ENCODE data around the gene KRT16. TPM values are rescaled to one million over a fixed set of nuclear protein-coding genes. Genes with fewer than 3 reads are reported as not detected.

Gene KRT16
- total and polyA plus RNA-seq, 10 of the 15 experiments (the other 5 are each of a cell fraction or from before 2014, with no cell fraction given), result 0.07 TPM; not detected in 9

- H3K4me3 ChIP-seq, result no peak overlapping the region
- intact Hi-C loops (cut with micrococcal nuclease; ENCODE audit: unreplicated experiment), result loop anchor here (5.0 kb wide), 3 partner anchors 738 to 848 kb away; no protein-coding TSS in a partner anchor
- CTCF ChIA-PET, result interaction anchor here (0.6 to 11.8 kb wide), 15 partner anchors 13 to 1213 kb away, joined by 3 to 420 read pairs (median 8); partner anchors contain the start of gene EIF1
- no peak overlapping the region for H3K27ac ChIP-seq (ENCODE audit: control insufficient read depth, insufficient read depth)
- DNase-seq (ENCODE audit: low read depth, low spot score), result no peak
- H3K4me2 ChIP-seq (ENCODE audit: control insufficient read depth, insufficient read depth), result no peak overlapping the region
- SMC1A ChIA-PET (ENCODE audit: uncharacterized antibody, unreplicated experiment), result interaction anchor here (0.6 to 4.8 kb wide), 9 partner anchors 8 to 1170 kb away, joined by 3 to 62 read pairs (median 8); no protein-coding TSS in a partner anchor
- H3K79me2 ChIP-seq (ENCODE audit: control insufficient read depth, insufficient read depth, low read length), result no peaks in the 10 kb centered on the region
- H3K9ac ChIP-seq (ENCODE audit: control insufficient read depth, insufficient read depth, low read length), result no peak overlapping the region
- POLR2A ChIA-PET, result interaction anchor here (1.1 to 2.8 kb wide), 2 partner anchors 13 to 17 kb away, joined by 4 to 19 read pairs; no protein-coding TSS in a partner anchor
- H2AFZ ChIP-seq (ENCODE audit: control insufficient read depth, low read depth, low read length), result no peak overlapping the region
- no peaks in the 10 kb centered on the region for H4K20me1 ChIP-seq (ENCODE audit: control insufficient read depth, insufficient read depth)
- no peak for FAIRE-seq
- ATAC-seq, result no peak
- no peaks in the 10 kb centered on the region for H3K9me3 ChIP-seq (replicated peaks; ENCODE audit: control insufficient read depth, insufficient read depth, low read length)
- BruUV-seq (replicated peaks), result no TSS peak
- RAD21 ChIA-PET (ENCODE audit: unreplicated experiment), result interaction anchor here (0.8 to 11.5 kb wide), 5 partner anchors 14 to 721 kb away, joined by 3 to 193 read pairs (median 7); no protein-coding TSS in a partner anchor
- in situ Hi-C loops (cut with MboI), result no loop called here
- TF ChIP-seq NFYA (IDR thresholded peaks at IDR 0.05; ENCODE audit: borderline replicate concordance, low read depth, low read length) (no peak), NBN (IDR thresholded peaks at IDR 0.05) (0 out of 2 replicates have a peak, but pooled peaks have one; percentile 30), RCOR1 (conservative IDR thresholded peaks at IDR 0.05; ENCODE audit: low read depth, low read length) (no peak), YY1 (IDR thresholded peaks at IDR 0.05; ENCODE audit: low read depth, low read length) (no peak), CREM (IDR thresholded peaks at IDR 0.05; ENCODE audit: low read depth) (no peak), SP1 (IDR thresholded peaks at IDR 0.05; ENCODE audit: low read depth, low read length) (no peak), FOS (IDR thresholded peaks at IDR 0.05; ENCODE audit: borderline replicate concordance, extremely low read depth, insufficient read length) (no peak), EZH2 (IDR thresholded peaks at IDR 0.05; ENCODE audit: borderline replicate concordance, control insufficient read depth, low read depth, low read length) (no peak), KAT2A (conservative IDR thresholded peaks at IDR 0.05; ENCODE audit: control insufficient read depth, low read depth, low read length) (no peak), ZNF384 (IDR thresholded peaks at IDR 0.05; ENCODE audit: borderline replicate concordance, low read depth, low read length) (no peak), CTCF (IDR thresholded peaks at IDR 0.05 in 2 of 3, conservative IDR thresholded peaks at IDR 0.05 in 1 of 3; ENCODE audit: control insufficient read depth in 2 of 3, extremely low read depth in 1 of 3, insufficient read depth in 1 of 3, low read depth in 3 of 3, low read length in 3 of 3) (no peak), PBX3 (IDR thresholded peaks at IDR 0.05; ENCODE audit: insufficient replicate concordance, low read depth, low read length) (peak; percentile 14), FOXK2 (IDR thresholded peaks at IDR 0.05) (no peak), ZSCAN29 (IDR thresholded peaks at IDR 0.05) (no peak)
- TF ChIP-seq, protein P1, sequence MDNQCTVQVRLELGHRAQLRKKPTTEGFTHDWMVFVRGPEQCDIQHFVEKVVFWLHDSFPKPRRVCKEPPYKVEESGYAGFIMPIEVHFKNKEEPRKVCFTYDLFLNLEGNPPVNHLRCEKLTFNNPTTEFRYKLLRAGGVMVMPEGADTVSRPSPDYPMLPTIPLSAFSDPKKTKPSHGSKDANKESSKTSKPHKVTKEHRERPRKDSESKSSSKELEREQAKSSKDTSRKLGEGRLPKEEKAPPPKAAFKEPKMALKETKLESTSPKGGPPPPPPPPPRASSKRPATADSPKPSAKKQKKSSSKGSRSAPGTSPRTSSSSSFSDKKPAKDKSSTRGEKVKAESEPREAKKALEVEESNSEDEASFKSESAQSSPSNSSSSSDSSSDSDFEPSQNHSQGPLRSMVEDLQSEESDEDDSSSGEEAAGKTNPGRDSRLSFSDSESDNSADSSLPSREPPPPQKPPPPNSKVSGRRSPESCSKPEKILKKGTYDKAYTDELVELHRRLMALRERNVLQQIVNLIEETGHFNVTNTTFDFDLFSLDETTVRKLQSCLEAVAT (IDR thresholded peaks at IDR 0.05), result 0 out of 2 replicates have a peak, but pooled peaks have one; percentile 14
- TF ChIP-seq, protein P2, sequence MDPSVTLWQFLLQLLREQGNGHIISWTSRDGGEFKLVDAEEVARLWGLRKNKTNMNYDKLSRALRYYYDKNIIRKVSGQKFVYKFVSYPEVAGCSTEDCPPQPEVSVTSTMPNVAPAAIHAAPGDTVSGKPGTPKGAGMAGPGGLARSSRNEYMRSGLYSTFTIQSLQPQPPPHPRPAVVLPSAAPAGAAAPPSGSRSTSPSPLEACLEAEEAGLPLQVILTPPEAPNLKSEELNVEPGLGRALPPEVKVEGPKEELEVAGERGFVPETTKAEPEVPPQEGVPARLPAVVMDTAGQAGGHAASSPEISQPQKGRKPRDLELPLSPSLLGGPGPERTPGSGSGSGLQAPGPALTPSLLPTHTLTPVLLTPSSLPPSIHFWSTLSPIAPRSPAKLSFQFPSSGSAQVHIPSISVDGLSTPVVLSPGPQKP (IDR thresholded peaks at IDR 0.05; ENCODE audit: low read depth, low read length), result no peak
- H3K4me1 ChIP-seq (ENCODE audit: control insufficient read depth, insufficient read depth, low read length), result peaks cover 9% of the 10 kb centered on the region
- no peaks in the 10 kb centered on the region for H3K36me3 ChIP-seq (ENCODE audit: control insufficient read depth in 2 of 2, insufficient read depth in 2 of 2, low read length in 1 of 2)
- H3K27me3 ChIP-seq (replicated peaks in 1 of 2; ENCODE audit: control insufficient read depth in 2 of 2, insufficient read depth in 2 of 2, low read length in 1 of 2), result no peaks in the 10 kb centered on the region
- WGBS (ENCODE audit: insufficient coverage, insufficient replicate concordance, low lambda C conversion rate, missing lambda C conversion rate), result 70% methylated on average over 10 of the region's 10 CpGs
Observed at GRCh38 chr17:41649923-41650519, 37.5 kb upstream of the KRT16 start.
